Stomach (tissue), 9 donors: ENCODE data around the gene CLEC16A. TPM values are rescaled to one million over a fixed set of nuclear protein-coding genes. Genes with fewer than 3 reads are reported as not detected.

Experiments
- DNase-seq, 2 donors: peaks; one replicate each; pipeline versions ENCODE4 v3.0.0 to v3.0.0-alpha.2; 2013 to 2019
- H3K27ac ChIP-seq, 5 donors: fragments of 200-600 bp in 4 of 5; sonication (generic) in 4 of 5; one replicate each; pipeline ENCODE4 v1.5.1; 2013 to 2019; ENCODE audit warnings: mild to moderate bottlenecking in 1 of 5, moderate library complexity in 1 of 5
- H3K27me3 ChIP-seq, 3 donors: fragments of 200-600 bp; sonication (generic); one replicate each; pipeline ENCODE4 v1.5.1; 2017 to 2019; ENCODE audit warnings: mixed run types in 1 of 3
- H3K36me3 ChIP-seq, 4 donors: fragments of 200-600 bp; sonication (generic); 1 replicate in 3 of 4; 2 replicates in 1 of 4; pipeline ENCODE4 v1.5.1; 2016 to 2019
- H3K4me1 ChIP-seq, 4 donors: fragments of 200-600 bp; sonication (generic); one replicate each; pipeline ENCODE4 v1.5.1; 2016 to 2019
- H3K4me3 ChIP-seq, 4 donors: fragments of 200-600 bp; sonication (generic) in 3 of 4; one replicate each; pipeline ENCODE4 v1.5.1; 2016 to 2019; ENCODE audit warnings: mild to moderate bottlenecking in 1 of 4
- H3K9me3 ChIP-seq, 4 donors: fragments of 200-600 bp; sonication (generic); one replicate each; pipeline ENCODE4 v1.5.1; 2016 to 2019
- EP300 ChIP-seq: sonication (generic); formaldehyde crosslinking; IDR thresholded peaks from one replicate; pipeline ENCODE4 v1.6.1; 2017; ENCODE audit warnings: antibody characterized with exemption
- POLR2A ChIP-seq, 4 donors: fragments of 450-650 bp; IDR thresholded peaks; one replicate each; pipeline ENCODE4 v1.6.1; 2016; ENCODE audit warnings: antibody characterized with exemption in 4 of 4, control low read depth in 2 of 4, mild to moderate bottlenecking in 1 of 4, moderate library complexity in 1 of 4
- POLR2AphosphoS5 ChIP-seq, 3 donors: sonication (generic); formaldehyde crosslinking; IDR thresholded peaks; one replicate each; pipeline ENCODE4 v1.6.1; 2016; ENCODE audit warnings: antibody characterized with exemption in 3 of 3
- WGBS, 5 donors: extraction: QIAGEN DNeasy Blood & Tissue Kit in 3 of 5; methylation state at CpG; one replicate each; pipeline versions ENCODE4 v1.1.5 to v1.1.7; 2013 to 2018; 5-methylcytosine and 5-hydroxymethylcytosine counted together
- intact Hi-C: fragments of 100-400 bp; cut with DNase I; formaldehyde crosslinking; loops from one replicate; pipeline ENCODE4 v1.15.1; 2023; ENCODE audit warnings: low total_unique reads
- polyA plus RNA-seq, 3 donors: library from polyadenylated mRNA; stranded (reverse); fragments of 200-250 nt; gene quantifications; one replicate each; pipeline ENCODE4 v1.2.3, GENCODE V29; 2013
- total RNA-seq, 5 donors: library from RNA; depleted of rRNA; stranded (reverse); fragments of >200 nt; gene quantifications; one replicate each; pipeline versions ENCODE4 v1.1.0 to v1.2.3, GENCODE V29; 2014 to 2016
- TF ChIP-seq, protein P1 (sequence below), 7 experiments: fragments of 450-650 bp in 4 of 7; fragments of 200-600 bp in 3 of 7; sonication (generic) in 3 of 7; IDR thresholded peaks; one replicate each; pipeline ENCODE4 v1.5.1; 2016 to 2019; ENCODE audit warnings: antibody characterized with exemption in 7 of 7, control low read depth in 2 of 7, mild to moderate bottlenecking in 1 of 7
- donor health status: healthy with polysubstance abuse.
- donor health status: Bipolar disorder and iron deficiency.
- donor health status: healthy.

Gene CLEC16A
- total and polyA plus RNA-seq, 8 donors = 5.8 to 176 (median 21.8) TPM

DNA sequence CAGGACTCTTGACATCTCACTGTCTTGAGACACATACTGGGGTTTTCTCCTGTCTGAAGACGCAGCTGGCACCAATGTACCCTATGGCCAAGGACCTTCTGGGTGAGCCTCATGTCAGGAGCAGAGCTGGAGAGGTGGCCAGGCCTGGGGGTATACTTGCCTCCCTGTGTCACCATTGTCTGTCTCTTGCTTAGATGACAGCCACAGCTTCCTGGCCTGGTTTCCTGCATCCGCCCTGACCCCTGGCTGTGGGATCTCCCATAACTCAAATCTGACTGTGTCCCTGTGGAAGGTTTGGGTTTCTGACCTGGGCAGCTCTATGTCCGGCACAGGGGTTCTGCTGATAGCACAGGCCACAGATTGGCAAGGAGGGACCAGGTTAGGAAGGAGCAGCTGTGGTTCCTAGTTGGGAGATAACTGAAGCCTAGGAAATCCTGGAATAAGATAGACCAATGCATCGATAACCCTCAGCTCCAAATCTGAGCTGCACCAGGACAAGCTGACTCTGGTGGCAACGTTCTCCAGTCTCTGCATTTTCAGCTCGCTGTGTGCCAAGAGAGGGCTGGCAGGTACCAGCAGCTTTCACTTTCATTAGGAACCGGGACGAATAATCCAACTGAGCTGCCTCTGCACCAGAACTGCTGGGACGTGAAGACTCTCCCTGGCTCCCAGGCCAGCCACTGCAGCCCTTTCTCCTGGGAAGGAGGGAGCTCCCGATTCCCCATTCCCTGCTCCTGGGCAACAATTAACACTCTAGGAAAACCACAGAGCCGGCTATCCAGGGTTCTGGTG, 7.1 kb upstream of the CLEC16A start:
- DNase-seq = peak in 1 of 2 donors; percentile 71
- 19 to 27% (median 21%) methylated on average over 7 to 11 of the region's 11 CpGs for WGBS, 5 donors
- H3K4me1 ChIP-seq = peaks cover 65 to 91% (median 83%) of the 10 kb centered on the region in 4 donors
- H3K36me3 ChIP-seq = peaks cover 6 to 16% (median 11%) of the 10 kb centered on the region in 4 donors
- intact Hi-C loops = no loop called here
- peak overlapping the region; percentile 21 to 83 (median 32) for H3K4me3 ChIP-seq
- H3K27me3 ChIP-seq = no peaks in the 10 kb centered on the region
- no peak for TF ChIP-seq POLR2AphosphoS5 (IDR thresholded peaks at IDR 0.05)
- no peak for TF ChIP-seq EP300
- TF ChIP-seq POLR2A (IDR thresholded peaks at IDR 0.05) = no peak
- TF ChIP-seq, protein P1, sequence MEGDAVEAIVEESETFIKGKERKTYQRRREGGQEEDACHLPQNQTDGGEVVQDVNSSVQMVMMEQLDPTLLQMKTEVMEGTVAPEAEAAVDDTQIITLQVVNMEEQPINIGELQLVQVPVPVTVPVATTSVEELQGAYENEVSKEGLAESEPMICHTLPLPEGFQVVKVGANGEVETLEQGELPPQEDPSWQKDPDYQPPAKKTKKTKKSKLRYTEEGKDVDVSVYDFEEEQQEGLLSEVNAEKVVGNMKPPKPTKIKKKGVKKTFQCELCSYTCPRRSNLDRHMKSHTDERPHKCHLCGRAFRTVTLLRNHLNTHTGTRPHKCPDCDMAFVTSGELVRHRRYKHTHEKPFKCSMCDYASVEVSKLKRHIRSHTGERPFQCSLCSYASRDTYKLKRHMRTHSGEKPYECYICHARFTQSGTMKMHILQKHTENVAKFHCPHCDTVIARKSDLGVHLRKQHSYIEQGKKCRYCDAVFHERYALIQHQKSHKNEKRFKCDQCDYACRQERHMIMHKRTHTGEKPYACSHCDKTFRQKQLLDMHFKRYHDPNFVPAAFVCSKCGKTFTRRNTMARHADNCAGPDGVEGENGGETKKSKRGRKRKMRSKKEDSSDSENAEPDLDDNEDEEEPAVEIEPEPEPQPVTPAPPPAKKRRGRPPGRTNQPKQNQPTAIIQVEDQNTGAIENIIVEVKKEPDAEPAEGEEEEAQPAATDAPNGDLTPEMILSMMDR (IDR thresholded peaks at IDR 0.05) = no peak
- peak overlapping the region; percentile 38 to 75 (median 67) for H3K27ac ChIP-seq
- no peaks in the 10 kb centered on the region for H3K9me3 ChIP-seq

DNA sequence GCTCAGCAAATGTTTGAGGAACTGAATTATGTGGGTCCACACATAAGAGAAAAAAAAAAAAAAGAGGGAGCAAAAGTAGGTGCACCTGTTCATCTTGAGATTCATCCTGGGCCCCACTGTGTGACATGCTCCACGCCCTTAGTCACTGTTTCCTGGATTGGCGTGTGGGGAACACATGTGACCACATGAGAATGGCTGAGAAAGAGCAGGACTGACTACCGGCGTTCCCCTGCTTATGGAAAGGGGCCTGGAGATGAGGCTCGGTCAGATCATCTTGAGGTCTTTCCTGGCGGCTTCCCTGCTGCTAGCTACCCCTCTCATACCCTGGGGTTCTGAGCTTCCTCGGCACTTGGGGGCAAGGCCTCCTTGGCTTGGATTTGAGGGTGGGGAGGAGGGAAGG, 6.0 kb upstream of the CLEC16A start:
- H3K4me1 ChIP-seq = peaks cover 76 to 92% (median 87%) of the 10 kb centered on the region in 4 donors
- WGBS, 5 donors = 35 to 64% (median 61%) methylated on average over 7 of the region's 7 CpGs
- H3K27ac ChIP-seq = peak overlapping the region in 4 of 5 donors; percentile 38 to 75 (median 70)
- H3K9me3 ChIP-seq = no peaks in the 10 kb centered on the region
- H3K36me3 ChIP-seq = peaks cover 5 to 8% (median 6%) of the 10 kb centered on the region in 4 donors
- intact Hi-C loops = no loop called here
- no peaks in the 10 kb centered on the region for H3K27me3 ChIP-seq
- peak overlapping the region in 2 of 4 donors; percentile 32 to 83 for H3K4me3 ChIP-seq
- TF ChIP-seq POLR2AphosphoS5 (IDR thresholded peaks at IDR 0.05) = peak in 1 of 3 donors; percentile 4
- no peak for TF ChIP-seq EP300
- no peak for DNase-seq

DNA sequence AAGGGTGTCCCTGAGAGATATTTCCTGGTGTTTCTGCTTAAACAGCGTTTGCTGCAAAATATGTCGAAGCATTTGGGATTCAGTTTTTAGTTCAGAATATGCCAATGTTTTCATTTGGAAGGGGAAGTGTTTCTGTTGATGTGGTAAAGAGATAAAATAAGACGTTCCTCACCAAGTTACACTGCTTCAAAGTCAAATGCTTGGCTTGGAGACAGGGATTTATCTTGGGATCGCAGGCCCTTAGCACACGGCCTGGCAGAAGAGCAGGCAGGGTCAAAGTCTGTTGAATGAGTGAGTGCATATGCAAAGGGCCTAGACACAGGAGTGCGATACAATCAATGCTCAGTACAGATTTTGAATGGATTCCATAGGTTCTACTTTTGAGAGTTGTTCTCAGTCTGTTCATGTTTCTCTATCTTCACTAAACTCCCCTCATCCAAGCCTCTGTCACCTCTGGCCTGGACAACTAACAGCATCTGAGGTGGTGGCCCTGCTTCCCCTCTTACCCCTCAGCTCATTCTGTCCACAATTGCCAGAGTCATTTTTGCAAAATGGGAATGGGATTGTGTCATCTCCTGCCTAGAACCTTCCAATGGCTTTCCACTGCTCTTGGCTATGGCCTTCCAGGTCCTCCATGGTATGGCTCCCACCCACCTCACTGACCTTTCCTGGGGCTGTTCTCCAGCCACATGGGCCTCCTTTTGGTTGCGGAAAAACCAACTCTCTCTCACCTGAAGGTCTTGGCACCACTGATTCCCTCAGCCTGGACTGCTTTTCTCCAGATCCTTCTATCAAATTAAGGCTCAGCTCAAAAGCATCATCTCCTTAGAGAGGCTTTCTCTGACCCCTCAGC, 5.3 kb upstream of the CLEC16A start:
- DNase-seq = no peak
- peaks cover 78 to 92% (median 89%) of the 10 kb centered on the region in 4 donors for H3K4me1 ChIP-seq

DNA sequence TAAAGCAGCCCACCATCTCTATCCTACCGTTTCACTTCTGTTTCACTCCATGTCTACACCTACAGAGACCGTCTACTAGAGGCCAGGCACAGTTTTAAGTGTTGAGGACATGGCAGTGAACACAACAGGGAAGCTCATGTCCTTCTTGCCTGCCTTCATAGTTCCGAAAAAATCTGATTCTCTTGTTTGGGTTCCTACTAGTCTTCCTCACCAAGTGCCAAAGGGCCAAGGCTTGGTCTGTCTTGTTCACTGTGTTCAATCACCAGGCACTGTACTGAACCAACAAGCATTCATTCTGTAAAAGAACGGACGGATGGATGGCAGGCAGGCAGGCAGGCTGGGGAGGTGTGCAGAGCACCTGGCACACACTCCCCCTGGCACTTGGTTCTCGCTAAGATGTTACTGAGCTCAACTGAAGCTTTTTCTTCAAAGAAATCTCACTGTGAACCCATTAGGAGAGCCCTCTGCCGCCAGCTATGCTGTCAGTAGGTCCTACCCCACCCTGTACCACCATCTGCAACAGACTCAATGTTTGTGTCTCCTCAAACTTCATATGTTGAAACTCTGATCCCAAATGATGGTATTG, 4.6 kb upstream of the CLEC16A start:
- intact Hi-C loops = no loop called here
- H3K4me1 ChIP-seq = peaks cover 74 to 86% (median 84%) of the 10 kb centered on the region in 4 donors

More for the DNA sequence above, 5.3 kb upstream of the CLEC16A start:
- peak overlapping the region in 3 of 5 donors; percentile 67 to 75 (median 74) for H3K27ac ChIP-seq
- H3K36me3 ChIP-seq = peaks cover 0 to under 1% (median 0%) of the 10 kb centered on the region in 4 donors
- WGBS, 5 donors = 42 to 49% (median 47%) methylated on average over 7 of the region's 7 CpGs
- no peaks in the 10 kb centered on the region for H3K27me3 ChIP-seq
- intact Hi-C loops = no loop called here
- no peaks in the 10 kb centered on the region for H3K9me3 ChIP-seq
- no peak for TF ChIP-seq POLR2AphosphoS5 (IDR thresholded peaks at IDR 0.05)
- TF ChIP-seq POLR2A (IDR thresholded peaks at IDR 0.05) = no peak
- no peak for TF ChIP-seq EP300
- TF ChIP-seq, protein P1 (IDR thresholded peaks at IDR 0.05) = no peak
- H3K4me3 ChIP-seq = peak overlapping the region; percentile 32 to 95 (median 88)

More for the DNA sequence above, 4.6 kb upstream of the CLEC16A start:
- TF ChIP-seq, protein P1 (IDR thresholded peaks at IDR 0.05) = no peak
- no peak for TF ChIP-seq POLR2AphosphoS5 (IDR thresholded peaks at IDR 0.05)
- TF ChIP-seq EP300 = no peak
- TF ChIP-seq POLR2A (IDR thresholded peaks at IDR 0.05) = no peak
- H3K36me3 ChIP-seq = no peaks in the 10 kb centered on the region
- peak overlapping the region in 4 of 5 donors; percentile 67 to 92 (median 88) for H3K27ac ChIP-seq
- H3K4me3 ChIP-seq = peak overlapping the region; percentile 83 to 95 (median 88)
- 80 to 86% (median 82%) methylated on average over 5 to 7 of the region's 7 CpGs for WGBS, 5 donors
- H3K9me3 ChIP-seq = no peaks in the 10 kb centered on the region
- DNase-seq = no peak
- H3K27me3 ChIP-seq = no peaks in the 10 kb centered on the region
